NCI-H774 (cell line): Measurements from ENCODE around the gene RGS3.

ENCODE experiments used
- DNase-seq: peaks from one replicate; lab custom pipeline; 2025; lab: John Stamatoyannopoulos, UW

Gene RGS3

GRCh38 chr9:113511856-113512761 lies 48.6 kb downstream of the RGS3 start:
- no peak for DNase-seq

DNA sequence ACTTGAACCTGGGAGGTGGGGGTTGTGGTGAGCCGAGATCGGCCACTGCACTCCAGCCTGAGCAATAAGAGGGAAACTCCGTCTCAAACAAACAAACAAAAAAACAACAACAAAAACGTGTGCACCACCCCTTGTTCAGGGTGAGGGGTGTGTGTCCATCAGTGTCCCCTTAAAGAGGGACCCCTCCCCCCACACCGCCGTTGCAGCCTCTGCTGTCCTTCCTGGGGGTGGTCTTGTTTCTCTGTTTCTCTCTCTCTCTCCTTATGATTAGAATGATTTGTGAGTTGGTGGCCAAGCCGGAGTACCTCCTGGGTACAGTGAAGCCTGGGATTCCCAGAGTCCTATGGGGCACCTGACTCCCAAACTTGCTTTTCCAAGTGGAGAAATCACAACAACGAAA lies 49.6 kb downstream of the RGS3 start:
- DNase-seq = no peak

GRCh38 chr9:113513536-113513935 lies 50.0 kb downstream of the RGS3 start:
- DNase-seq = no peak

- no peak for DNase-seq
These were observed 50.5 kb downstream of the RGS3 start for GRCh38 chr9:113514061-113514460.

- no peak for DNase-seq
These were observed 51.2 kb downstream of the RGS3 start for GRCh38 chr9:113514748-113515147.

DNA sequence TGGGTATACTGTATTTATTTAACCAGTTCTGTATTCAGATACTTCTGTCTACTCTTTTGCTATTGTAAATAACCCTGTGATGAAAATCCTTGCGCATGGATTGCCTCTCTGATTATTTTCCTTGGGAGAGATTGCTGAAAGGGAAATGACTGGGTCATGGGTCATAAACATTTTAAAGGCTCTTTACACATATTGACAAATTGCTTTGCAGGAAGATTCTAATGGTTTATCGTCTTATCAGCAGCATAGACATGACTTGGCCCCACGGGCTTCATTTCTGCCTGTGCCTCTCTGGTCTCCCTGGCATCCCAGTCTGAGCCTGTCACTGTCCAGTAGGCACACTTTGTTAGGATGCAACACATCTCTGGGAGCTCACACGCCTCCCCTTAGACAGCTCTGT lies 52.3 kb downstream of the RGS3 start:
- DNase-seq = no peak

GRCh38 chr9:113516840-113517577 lies 53.5 kb downstream of the RGS3 start:
- DNase-seq = no peak

DNA sequence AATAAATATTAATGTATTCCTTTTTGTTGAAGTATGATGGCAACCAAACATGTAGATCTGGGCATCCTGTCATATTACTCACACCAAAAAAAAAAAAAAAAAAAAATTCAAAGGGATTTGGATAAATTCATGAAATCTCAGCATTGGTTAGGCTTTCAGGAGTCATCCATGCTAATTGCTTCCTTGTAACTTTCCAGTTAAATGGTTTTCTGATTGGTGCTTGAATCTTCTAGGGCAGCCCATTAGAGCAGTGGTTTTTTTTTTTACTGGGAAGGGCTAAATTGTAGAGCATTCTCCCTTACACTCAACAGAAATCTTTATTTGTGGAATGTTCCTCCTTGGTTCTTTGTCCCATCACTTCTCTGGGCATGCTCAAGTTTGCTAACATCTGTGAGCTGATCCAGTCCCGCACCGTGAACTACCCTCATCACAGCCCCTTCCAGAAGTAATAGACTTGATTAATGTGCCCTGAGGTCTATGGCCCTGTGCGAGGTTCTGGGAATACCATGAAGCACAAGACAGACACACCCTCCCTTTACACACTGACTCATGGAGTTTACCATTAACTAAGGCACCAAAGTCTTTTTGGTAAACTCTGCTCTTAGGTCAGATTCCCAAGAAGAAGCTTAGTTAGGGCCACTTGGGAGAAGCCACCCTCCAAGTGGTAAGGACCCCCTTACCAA lies 56.0 kb downstream of the RGS3 start:
- DNase-seq = no peak

DNA sequence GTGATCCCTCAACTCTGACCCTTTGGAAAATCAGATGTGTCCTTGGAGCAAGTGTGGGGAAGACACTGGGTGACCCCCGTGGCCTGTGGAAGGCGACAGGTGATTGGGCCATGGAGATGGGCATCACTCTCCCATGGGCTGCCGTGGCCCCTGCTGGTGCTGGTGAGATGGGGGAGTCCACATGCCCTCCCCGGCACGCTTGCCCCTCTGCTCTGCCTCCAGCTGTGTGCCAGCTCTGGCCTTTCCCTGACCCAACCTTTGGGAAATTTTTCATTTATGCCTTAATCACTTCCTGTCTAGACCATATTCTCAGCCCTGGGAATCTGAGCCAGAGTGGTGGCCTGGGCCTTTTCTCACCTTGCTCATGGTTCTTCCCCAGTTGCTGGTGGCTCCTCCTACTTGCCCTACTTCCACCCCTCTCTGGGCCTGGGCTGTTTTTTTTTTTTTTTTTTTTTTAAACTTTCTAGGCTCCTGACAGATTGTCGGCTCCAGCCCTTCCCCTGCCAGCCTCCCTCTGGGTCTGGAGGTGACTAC lies 56.6 kb downstream of the RGS3 start:
- no peak for DNase-seq

DNA sequence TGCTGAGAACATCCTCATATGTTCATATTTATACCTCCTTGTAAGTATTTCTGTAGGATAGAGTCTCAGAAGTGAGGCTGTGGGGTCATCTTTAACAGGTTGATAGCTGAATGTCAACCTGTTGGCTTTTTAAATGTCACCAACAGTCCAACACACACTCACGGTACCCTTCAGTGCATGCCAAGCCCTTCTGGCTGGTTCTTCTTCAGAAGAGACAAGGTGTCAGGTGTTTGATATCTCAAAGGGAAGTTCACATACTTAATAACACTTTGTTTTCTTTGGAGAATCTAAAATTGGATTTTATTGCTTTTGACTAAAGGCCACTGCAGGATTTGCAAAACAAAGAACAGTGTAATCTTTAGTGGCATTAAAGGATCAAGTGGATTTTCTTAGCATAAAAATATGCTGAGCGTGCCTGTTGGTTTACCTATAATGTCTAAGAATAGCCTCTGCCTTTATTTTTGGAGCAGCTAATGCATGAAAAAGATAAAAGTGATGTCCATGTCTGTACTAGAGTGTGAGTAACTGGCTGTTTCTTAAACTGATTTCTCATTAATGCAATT lies 58.2 kb downstream of the RGS3 start:
- no peak for DNase-seq

DNA sequence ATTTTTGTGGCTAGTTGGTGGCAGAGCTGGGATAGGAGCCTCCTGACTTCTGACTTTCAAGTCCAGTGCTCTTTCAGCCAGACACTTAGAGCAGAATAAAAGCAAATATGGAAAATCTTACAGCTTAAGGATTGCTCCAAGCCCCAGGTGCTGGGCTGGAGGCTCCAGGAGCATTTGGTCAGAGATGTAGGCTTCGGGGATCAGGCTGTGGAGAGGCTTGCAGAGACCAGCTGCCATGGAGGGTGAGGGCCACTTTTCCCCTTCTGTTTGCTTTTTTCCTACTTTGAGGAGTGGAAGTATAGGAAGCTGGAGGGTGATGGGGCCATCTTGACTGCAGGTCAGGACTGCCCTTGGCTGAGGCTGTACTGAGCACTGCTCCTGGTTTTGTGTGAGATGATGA lies 58.9 kb downstream of the RGS3 start:
- DNase-seq = no peak

DNA sequence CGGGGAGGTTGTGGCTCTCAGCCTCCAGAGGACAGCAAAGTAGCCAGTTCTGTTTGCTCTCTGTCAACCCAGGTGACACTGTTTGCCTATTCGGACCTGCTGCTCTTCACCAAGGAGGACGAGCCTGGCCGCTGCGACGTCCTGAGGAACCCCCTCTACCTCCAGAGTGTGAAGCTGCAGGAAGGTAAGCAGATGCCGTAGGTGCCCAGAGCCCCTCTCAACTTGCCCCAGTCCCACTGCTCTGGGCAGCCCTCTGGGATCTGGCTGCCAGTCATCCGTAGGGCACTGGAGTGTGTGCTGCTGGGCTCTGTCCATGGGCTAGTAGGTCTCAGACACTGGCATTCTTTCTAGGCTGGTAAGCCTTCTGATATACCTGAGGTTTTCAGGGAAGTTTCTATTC lies 59.3 kb downstream of the RGS3 start:
- no peak for DNase-seq

DNA sequence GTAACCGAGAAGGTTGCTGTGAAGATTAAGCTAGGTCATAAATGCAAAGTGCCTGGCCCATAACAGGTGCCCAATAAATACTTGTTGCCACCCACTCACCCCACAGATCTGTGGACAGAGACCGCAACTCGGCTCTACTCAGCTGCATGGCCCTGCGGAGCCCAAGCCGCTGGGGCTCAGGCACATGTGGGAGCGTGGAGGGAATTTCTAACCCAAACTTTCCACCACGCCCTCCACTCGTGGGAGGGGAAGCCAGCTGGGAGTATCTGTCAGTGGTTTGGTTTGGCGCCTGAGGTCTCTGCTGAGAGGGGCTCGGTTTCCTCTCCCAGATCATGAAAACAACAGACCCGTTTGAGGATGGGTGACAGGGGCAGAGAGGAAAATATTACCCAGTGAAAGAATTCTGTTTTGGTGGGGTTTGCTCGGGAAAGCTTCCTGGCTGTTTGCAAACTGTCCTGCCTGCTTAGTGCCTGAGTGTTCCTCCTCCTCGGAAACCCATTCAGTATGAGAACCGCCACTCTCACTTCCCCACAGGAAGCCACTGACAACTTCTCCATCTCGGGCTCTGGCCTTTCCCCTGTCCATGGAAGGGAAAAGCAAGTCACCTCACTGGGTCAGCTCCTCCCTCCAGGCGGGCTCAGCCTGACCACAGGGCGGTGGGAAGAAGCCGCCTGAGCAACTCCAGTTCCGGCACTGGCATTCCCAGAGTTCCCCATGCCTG lies 60.1 kb downstream of the RGS3 start:
- DNase-seq = no peak

DNA sequence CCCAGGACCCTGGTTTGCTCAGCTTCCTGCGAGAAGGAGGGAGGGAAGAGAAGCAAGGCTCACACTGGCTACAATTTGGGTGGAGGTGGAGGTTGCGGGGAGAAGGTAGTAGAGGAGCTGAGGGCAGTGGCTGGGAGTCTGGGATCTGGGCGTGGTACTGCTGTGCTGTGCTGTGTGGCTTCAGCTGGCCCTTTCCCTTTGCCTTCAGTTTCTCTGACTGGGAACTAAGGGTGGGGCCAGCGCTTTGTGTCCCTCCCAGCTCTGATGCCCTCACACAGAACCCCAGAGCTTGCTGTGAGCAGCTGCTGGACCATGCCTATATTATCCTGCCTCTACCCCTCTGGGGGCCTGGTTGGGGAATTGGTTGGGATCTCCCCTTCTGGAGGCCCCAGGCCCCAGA lies 60.9 kb downstream of the RGS3 start:
- DNase-seq = no peak

GRCh38 chr9:113525205-113525604 lies 61.7 kb downstream of the RGS3 start:
- DNase-seq = no peak

DNA sequence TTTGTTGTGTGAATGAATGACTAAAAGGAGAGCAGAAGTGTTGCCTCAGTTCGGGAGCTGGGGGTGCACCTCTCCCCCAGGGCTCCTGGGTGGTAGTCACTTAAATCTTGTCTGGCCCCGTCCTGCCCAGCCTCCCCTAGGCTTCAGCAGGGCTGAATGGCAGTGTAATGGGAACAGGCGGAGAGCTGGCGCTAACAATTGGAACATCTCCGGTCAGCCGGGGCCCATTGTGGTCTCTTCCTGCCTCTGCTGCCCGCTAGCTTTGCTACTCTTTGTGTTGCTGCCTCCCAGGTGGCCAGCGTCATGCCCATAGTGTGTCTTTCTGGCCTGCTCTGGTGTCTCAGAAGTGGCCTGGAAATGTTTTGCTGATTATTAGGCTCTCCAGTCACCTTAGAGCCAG lies 62.3 kb downstream of the RGS3 start:
- DNase-seq = no peak

GRCh38 chr9:113526231-113526746 lies 62.8 kb downstream of the RGS3 start:
- DNase-seq = no peak

GRCh38 chr9:113526841-113527240 lies 63.3 kb downstream of the RGS3 start:
- no peak for DNase-seq

GRCh38 chr9:113528088-113528487 lies 64.6 kb downstream of the RGS3 start:
- DNase-seq = no peak

DNA sequence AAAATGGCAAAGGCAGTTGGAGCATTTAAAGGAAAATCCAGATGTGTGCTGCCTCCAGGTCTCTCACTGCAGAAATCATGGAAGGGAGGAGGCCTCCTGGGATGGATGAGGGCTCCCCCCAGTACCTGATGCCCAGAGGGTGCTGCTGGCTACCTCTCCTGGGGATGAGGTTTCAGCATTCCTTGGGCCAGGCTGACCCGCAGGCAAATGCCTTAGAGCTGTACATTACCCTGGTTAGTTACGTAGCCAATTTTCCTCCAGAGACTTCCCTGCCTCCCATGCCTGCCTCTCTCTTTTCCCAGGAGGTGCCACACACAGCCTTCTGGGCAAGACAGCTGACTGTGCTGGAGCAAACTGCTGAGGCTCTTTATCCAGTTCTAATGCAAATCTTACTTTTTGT lies 65.3 kb downstream of the RGS3 start:
- no peak for DNase-seq

DNA sequence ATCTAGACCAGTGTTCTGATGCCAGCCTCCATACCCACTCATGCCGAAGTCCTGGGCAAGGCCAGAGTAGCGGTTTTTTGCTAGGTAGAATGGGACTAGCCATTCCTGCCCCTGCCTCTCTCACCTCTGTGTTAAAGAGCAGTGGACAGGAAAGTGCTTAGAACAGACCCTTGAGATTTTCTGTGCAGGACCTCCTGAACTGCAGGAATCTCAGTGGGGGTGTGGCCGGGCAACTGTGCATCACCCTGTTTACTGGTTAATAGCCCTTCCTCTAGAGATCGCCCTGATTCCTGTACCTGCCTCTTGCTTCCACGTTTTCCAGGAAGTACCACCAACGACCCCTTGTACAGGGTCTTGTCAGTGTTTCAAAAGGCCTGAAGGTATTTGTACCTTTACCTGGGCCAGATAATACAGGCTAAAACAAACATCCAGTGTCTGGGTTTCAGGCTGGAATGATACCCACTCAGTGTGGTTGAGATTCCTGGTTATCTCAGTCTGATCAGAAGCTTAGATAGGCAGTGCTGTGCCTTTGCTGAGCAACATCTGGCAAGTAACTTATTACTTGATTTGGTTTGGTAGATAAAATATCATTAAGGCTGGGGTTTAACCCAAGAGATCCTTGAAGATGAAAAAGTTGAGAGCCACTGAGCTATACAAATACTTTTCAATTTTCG lies 65.9 kb downstream of the RGS3 start:
- DNase-seq = no peak
